SK-N-MC (cell line): Measurements from ENCODE around the gene ATP13A1.

Source experiments
- EZH2 ChIP-seq: fragments of 200-600 bp; sonication (generic); IDR thresholded peaks from one replicate; pipeline ENCODE4 v1.6.1; 2017; ENCODE audit warnings: antibody characterized with exemption
- FOXP2 ChIP-seq: optimal IDR thresholded peaks from 2 replicates; pipeline ENCODE3; 2011; ENCODE audit warnings: mild to moderate bottlenecking, moderate library complexity; ENCODE audit not compliant: insufficient read depth; ENCODE audit errors: extremely low read length, control extremely low read depth
- POLR2AphosphoS5 ChIP-seq: IDR thresholded peaks from 2 replicates; pipeline ENCODE4 v1.6.1; 2012; ENCODE audit warnings: mild to moderate bottlenecking, low read depth, low read length, borderline replicate concordance

- TF ChIP-seq POLR2AphosphoS5 (no peak), EZH2 (no peak), FOXP2 (no peak)
These were observed 29.6 kb downstream of the ATP13A1 start for GRCh38 chr19:19633711-19634515.
